HG03196 (cell line): ENCODE data around the gene BAD.
A peak's percentile ranks its signal among the peaks of the same experiment; 100 is the strongest.

ENCODE experiments used
- ATAC-seq: cut with Tn5 transposase; IDR thresholded peaks from one replicate; pipeline ENCODE4 v1.9.1; 2021; ENCODE audit not compliant: unreplicated experiment

BAD gene

DNA sequence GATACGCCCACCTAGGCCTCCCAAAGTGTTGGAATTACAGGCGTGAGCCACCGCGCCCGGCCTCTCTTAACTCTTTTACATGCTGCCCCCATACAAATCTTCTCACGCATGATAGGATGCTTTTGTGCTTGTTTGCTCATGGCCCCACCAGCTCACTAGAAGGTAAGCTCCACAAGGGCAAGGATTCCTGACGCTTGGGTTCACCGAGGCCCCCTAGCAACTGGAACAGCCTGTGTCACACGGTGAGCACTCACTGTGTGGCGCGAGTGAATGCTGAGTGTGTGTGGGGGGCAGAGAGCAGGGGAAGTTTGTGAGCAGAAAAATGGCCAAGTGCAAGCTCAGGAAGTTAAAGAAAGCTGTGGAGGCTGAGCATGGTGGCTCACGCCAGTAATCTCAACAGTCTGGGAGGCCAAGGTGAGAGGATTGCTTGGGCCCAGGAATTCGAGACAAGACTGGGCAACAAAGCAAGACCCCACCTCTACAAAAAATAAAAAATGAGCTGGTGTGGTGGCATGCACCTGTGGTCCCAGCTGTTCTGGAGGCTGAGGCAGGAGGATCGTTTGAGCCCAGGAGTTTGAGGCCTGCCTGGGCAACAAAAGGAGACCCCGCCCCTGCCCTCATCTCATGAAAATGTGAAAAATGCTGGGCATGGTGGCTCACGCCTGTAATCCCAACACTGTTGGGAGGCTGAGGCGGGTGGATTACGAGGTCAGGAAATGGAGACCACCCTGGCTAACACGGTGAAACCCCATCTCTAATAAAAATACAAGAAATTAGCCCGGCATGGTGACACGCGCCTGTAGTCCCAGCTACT, 2.3 kb downstream of the BAD start:
- ATAC-seq: no peak

DNA sequence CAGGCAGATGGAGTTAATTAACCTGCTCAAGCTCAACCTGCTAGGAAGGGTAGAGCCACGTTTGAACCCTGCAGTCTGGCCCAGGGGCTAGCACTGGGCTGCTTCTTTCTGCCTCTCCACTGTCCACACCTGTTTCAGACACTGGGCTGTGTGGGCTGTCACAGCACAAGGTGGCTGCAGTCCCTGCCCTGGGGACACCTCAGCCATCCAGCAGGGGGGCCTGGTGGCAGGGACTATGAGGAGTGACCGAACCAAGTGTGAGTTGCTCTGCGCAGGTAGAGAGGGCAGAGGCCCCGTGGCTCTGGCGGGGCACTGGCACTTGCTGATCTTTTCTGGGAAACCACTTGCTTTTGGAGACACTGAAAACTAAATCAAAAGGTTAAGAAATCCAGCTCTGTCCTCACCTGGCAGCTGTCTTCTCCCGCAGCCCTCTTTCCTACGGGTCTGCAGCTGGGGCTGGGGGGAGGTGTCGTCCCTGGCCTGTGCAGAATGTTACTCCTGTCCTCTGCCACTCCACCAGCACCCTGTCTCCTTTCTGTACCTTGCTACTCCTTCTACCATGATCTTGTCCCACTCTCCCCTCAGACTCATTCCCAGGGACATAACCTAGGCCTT, 5.8 kb downstream of the BAD start:
- ATAC-seq: no peak

DNA sequence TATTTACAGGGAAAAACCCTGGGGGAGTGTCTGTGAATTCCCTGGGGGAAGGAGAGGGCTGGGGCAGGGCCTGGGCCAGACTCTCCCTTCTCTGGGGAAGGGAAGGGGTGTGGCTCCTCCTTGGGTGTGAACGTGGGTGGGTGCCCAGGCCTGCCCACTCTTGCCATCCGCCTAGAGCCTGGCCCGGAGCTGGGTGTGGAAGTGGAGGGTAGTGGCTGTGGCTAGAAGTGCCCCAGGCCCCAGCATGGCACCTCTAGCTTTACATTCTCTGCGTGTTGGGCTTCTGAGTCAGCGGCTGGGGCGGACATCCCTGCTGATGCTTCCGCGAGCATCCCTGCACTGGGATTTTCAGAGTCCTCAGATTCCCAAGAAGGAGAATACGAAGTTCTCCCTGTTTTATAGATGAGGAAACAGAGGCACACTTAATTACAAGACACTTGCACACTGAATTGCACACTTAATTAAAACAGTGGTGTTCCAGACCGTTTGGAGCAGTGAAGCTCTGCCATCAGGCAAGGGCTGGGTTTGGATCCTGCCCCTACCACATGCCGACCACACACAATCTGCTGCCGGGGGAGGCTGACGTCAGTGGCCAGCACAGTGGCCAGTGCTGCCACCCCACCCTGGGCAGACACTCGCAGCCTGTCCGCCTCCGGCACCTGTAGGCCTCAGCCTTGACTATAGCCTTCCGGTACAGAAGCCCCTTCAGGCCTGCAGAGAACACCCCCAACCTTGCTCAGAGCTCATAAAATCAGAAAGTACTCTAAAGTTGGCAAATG, 7.6 kb downstream of the BAD start:
- ATAC-seq: no peak

DNA sequence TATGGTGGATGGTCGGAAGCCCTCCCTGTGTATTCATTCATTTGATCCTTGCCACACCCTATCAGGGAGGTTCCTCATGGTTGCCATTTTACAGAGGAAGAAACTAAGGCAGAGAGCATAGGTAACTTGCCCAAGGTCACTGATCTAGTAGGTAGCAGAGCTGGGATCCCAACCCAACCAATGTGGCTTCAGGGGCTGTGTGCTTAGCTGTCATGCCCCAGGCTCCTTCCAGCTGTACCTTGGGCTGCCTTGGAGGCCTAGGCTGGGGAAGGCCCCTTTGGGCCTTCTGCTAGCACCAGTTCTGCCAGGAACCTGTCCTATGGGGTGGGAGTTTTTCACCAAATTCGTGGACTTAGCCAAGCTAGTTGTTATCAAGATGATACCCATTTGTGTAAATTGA, 8.6 kb downstream of the BAD start:
- ATAC-seq: no peak

DNA sequence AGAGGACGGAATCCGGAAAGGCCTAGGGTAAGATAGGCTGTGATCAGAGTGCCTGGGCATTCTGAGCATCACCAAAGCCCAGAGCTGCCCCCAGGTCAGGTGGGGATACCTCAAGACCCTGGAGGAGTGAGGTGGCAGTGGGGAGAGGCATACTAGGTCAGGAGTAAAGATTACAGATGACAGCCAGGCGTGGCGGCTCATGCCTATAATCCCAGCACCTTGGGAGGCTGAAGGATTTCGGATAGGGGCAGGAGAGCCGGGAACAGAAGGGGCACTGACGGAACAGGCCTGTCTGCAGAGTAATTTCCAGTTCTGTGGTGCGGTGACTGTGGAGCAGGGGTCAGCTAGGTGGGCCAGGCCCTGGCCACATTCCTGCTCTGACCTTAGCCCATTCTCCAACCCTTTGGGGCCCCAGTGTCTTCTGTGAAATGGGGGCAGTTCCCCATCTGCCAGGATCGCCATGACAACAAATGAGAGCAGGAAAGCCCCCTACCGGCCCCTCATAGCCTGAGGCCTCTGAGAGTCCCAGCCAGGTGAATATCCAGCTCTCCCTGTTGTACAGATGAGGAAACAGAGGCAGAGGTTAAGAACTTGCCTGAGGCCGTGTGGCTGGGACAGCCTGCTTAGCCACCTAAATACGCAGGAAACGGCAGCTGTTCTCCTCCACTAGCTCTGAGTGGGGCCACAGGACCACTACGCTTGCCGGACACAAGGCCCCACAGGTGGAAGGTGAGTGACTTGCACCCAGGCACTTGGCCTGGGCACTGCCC, 9.2 kb downstream of the BAD start:
- ATAC-seq: no peak

DNA sequence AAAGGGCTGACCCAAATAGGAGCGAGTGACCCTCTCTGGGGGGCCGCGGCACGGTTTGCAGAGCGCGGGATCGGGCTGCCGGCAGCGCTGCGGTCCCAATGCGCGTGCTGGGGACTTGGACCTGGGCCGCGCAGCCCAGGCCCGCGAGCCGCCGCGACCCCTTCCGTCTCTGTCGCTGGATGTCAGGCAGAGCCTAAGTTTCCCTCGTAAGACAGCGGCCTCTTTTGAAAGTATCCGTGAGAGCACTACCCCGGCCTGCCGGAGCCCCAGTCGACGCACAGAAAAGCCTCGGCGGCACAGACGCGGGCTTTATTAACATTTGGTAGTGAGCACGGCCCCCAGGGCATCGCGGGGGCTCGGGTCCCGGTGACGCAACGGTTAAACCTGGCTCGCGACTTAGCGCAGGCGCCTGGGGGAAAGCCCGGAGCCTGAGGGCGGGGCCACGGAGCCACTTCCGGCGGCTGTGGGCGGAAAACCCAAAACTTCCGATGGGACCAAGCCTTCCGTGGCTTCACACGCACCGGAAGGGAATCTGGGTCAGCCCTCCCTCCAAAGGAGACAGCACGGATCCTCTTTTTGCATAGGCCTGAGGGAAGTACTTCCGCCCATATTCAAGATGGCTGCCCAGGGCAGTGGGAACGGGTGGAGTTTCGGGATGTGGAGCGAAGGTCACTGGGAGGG, 14.8 kb downstream of the BAD start:
- peak; percentile 60 for ATAC-seq

DNA sequence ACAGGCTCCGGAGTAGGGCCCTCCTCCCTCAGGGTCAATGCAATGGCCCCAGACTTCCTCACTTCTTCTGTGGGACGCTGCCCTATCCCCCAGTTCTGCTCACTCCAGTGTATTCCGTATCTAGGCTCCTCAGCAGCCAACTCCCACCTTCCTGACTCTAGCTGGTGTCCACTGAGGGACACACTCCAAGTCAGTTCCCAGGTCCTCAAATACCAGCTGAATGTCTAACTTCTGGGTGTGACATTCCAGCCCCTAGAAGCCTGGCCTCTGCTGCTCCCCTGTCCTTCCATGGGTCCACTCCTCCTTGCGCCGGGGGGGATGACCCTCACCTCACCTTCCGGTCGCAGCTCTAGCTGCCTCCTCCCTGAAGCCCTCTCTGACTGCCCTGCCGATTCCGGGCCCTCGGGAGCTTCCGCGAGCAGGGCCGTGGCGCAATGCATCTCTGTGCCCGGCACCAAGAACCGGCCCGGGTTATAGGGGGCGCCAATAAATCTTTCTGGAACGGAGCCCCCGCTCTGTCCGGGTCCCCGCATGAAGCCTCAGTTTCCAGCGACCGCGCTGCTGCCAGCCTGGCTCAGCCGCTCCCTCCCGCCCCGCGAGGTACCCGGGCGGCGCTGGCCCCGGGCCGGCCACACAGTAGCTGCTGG, 15.4 kb downstream of the BAD start:
- peak; percentile 9 for ATAC-seq

DNA sequence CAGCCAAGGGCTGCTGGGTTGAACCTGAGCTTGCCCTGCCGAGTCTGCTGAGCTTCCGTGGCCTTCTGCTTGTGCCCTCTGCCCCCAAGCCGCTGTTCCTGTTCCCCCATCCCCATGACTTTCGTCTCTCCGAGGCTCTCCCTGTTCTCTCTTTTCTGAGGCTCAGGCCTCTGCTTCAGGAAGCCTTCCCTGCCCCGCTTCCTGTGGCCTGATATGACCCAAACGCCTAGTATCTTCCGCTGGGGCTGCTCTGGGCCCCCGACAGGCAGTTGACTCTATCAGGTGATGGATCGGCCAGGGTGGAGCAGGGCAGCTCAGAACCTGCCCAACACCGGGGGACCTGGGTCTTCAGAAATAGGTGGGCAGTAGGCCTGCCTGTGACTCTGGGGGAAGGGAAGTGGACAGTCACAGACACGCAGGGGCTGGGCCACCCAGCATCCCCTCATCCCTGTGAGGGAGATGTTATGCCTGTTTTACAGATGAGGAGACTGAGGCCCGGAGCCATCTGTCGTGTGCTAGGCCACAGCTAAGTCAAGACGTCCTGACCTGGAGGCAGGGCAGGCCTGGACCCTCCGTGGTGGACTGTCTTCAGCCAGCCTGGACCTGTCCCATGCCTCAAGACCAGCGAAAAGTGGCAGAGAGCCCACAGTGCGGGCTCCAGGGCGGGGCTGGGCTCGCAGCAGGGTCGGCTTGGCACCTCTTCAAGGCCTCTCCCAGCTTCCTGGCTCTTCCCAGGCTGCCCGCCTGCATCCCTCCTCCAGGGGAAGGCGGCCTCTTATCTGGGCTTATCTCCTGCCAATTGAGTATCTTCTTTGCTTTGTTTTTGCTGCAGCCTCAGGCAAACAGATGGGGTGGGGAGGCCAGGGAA, 16.2 kb downstream of the BAD start:
- no peak for ATAC-seq

DNA sequence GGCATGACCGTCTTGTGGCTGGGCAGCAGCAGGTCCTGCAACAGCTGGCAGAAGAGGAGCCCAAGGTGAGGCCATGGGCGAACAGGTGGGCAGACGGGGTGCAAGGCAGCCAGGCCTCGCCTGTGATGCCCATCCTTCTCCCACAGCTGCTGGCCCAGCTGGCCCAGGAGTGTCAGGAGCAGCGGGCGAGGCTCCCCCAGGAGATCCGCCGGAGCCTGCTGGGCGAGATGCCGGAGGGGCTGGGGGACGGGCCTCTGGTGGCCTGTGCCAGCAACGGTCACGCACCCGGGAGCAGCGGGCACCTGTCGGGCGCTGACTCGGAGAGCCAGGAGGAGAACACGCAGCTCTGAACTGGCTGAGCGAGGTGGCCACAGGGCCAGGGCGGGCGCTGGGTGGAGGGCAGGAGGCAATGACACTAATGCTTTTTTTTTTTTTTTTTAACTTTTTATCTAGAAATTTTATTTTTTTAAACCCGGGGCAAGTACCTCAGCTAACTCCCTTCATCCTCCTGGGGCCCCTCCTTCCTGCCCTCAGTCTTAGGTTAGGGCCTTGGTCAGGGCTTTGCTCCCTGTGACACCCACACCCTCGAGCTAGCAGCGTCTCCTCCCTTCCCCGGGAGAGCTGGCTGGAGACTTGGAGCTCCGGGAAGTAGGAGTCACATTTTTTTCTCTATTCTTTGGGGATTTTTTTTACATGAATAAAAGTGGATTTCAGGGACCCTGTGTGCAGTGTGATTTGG, 17.1 kb downstream of the BAD start:
- no peak for ATAC-seq

DNA sequence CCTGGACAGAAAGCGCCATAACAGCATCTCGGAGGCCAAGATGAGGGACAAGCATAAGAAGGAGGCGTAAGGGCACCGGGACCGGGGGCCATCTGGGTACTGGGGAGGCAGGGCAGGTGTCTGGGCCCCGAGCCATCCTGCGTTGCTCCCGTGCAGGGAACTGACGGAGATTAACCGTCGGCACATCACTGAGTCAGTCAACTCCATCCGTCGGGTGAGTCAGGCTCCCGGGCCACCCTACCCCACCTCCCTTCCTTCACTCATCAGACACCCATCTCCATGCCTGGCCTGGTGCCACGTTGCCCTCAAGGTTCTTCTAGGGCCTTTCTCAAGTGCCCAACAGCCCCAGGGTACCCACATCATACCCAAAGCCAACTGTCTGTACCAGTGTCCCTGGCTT, 18.1 kb downstream of the BAD start:
- no peak for ATAC-seq

DNA sequence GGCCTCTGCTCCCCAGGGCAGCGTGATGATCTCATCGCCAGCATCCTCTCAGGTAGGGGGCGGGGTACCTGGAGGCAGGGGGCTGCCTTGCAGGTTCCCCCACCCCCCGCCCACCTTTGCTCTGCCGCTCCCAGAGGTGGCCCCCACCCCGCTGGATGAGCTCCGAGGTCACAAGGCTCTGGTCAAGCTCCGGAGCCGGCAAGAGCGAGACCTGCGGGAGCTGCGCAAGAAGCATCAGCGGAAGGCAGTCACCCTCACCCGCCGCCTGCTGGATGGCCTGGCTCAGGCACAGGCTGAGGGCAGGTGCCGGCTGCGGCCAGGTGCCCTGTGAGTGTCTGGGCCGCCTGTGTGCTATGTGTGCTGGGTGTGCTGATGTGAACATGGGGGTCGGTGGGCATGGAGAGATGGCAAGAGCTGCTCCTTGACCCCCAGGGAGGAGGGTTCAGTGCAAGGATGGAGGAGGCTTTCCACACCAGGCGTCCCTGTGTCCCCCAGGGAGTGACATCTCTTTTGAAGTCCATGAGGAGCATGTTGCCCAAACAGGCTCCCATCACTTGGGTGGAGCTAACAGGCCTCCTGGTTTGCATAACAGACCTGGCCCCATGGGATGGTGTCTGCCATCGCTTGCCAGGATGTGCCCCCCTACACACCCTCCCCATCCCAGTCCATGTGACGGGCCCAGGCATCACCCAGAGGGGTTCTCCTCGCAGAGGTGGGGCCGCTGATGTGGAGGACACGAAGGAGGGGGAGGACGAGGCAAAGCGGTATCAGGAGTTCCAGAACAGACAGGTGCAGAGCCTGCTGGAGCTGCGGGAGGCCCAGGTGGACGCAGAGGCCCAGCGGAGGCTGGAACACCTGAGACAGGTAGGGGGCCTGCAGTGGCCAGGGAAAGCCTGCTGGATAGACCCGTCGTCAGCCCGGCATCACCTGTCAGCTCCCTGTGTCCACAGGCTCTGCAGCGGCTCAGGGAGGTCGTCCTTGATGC, 19.0 kb downstream of the BAD start:
- no peak for ATAC-seq

DNA sequence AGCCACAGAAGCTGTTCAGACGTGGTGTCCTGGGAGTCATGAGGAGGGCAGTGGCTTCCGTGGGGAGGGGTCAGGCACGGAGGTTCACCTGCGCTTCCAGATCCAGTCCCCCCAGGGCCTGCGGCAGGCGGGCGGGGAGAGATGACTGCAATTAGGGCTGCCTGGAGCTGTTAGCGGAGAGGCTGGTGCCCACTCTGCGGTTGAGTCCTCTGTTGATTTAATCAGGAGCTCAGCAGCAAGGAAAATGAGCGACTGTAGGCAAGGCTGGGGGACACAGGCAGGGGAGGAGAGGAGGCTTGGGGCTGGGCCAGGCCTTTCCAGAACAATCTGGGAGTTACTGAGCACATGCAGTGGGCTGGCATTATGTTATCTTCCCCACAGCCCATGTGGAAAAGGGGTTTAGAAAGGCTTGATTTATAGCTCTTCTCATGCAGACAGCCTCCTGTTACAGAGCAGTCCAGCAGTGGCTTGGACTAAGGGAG, 20.1 kb downstream of the BAD start:
- no peak for ATAC-seq

DNA sequence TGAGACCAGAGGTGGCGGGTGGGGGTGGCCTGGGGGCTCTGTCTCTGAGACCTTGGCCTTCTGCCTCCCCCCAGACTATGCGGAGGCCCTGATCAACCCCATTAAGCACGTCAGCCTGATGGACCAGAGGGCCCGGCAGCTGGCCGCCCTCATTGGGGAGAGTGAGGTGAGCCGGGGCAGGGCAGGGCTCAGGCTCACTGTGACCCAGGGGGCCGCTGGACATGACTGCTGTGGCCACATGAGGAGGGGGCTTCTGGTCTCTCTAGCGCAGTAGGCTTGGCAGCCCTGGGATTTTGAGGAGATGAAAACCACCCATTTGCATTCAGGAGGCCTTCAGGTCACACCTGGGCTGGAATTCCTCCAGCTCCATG, 20.5 kb downstream of the BAD start:
- no peak for ATAC-seq

DNA sequence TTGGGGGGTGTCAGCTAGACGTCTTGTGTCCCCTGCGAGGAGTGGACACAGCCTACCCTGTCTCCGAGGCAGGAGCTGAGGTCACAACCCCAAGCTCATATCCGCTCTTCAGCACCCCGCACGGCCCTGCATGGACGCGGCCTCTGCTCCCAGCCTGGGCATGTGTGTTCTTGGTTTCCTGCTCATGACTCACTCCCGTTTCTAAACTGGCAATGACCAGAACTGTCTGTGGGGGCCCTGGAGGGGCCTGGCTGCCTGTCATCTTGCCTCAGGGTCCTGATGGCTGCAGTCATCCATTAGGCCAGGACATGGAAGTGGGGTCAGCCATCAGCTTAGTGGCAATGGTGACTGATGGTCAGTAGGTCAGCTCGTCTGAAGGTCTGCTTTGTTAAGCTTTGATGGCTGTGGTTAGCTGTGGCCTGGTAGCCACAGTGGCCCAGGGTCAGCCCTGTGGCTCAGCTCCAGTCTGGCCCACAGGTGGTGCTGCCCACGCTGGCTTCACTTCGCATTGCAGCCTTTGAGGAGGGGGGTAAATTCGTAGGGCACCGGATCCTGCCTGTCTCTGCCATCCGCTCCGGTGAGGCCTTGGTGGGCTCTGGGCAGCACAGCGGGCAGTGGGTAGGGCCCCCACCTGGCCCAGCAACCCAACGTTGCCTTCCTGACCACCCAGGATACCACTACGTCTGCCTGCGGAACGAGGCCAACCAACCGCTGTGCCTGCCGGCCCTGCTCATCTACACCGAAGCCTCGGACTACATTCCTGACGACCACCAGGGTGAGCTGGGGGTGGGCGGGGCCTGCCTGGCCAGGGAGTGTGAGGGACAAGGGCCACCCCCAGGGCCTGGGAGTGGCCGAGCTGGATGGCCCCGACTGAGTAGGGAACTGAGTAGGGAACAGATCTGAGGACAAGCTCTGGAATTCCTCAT, 21.2 kb downstream of the BAD start:
- ATAC-seq: no peak

DNA sequence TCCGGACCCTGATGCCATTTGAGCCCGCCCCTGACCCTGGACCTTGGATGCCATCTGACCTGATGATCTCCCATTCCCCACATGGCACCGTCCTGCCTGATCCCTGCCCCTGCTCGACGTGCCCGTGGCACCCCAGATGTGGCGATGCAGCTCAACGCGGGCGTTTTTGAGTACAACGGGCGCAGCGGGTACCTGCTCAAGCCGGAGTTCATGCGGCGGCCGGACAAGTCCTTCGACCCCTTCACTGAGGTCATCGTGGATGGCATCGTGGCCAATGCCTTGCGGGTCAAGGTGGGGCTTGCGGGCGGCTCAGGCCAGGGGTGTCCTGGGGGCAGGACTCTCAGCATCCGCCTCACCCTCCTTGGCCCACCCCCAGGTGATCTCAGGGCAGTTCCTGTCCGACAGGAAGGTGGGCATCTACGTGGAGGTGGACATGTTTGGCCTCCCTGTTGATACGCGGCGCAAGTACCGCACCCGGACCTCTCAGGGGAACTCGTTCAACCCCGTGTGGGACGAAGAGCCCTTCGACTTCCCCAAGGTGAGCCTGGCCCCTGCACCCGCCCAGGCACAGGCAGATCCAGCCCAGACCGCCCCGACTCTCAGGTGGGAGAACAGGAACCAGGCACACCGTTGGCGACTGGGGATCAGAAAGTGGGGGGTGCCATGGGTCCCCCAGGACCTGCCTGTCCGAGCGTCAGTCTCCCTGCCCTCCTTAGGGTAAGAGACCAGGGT, 22.0 kb downstream of the BAD start:
- no peak for ATAC-seq
